ENCODE results near the gene TMEM37.

Gene TMEM37

DNA sequence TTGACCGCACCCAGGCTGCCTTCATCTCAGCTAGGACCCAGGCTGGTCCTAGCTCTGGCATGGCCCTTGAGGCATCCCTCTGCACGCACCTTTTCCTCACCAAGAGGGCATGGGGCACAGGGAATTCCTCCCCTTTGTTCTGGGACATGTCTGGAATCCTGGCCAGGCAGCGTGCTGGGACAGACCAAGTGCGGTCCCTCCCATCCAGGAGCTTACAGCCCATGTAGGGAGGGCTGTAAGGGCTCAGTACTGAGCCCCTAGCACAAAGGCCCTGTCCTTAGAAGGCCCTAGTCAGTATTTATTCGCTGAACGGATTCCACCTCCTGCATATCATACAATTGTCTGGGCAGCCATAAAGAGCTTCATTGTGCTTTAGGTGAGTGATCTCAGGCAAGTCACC, 3.0 kb downstream of the TMEM37 start:
- H3K4me3 ChIP-seq (ENCODE audit: low read depth, low read length): no peak overlapping the region
- TF ChIP-seq, protein P1, sequence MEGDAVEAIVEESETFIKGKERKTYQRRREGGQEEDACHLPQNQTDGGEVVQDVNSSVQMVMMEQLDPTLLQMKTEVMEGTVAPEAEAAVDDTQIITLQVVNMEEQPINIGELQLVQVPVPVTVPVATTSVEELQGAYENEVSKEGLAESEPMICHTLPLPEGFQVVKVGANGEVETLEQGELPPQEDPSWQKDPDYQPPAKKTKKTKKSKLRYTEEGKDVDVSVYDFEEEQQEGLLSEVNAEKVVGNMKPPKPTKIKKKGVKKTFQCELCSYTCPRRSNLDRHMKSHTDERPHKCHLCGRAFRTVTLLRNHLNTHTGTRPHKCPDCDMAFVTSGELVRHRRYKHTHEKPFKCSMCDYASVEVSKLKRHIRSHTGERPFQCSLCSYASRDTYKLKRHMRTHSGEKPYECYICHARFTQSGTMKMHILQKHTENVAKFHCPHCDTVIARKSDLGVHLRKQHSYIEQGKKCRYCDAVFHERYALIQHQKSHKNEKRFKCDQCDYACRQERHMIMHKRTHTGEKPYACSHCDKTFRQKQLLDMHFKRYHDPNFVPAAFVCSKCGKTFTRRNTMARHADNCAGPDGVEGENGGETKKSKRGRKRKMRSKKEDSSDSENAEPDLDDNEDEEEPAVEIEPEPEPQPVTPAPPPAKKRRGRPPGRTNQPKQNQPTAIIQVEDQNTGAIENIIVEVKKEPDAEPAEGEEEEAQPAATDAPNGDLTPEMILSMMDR (IDR thresholded peaks at IDR 0.05; ENCODE audit: low read depth, low read length): no peak

DNA sequence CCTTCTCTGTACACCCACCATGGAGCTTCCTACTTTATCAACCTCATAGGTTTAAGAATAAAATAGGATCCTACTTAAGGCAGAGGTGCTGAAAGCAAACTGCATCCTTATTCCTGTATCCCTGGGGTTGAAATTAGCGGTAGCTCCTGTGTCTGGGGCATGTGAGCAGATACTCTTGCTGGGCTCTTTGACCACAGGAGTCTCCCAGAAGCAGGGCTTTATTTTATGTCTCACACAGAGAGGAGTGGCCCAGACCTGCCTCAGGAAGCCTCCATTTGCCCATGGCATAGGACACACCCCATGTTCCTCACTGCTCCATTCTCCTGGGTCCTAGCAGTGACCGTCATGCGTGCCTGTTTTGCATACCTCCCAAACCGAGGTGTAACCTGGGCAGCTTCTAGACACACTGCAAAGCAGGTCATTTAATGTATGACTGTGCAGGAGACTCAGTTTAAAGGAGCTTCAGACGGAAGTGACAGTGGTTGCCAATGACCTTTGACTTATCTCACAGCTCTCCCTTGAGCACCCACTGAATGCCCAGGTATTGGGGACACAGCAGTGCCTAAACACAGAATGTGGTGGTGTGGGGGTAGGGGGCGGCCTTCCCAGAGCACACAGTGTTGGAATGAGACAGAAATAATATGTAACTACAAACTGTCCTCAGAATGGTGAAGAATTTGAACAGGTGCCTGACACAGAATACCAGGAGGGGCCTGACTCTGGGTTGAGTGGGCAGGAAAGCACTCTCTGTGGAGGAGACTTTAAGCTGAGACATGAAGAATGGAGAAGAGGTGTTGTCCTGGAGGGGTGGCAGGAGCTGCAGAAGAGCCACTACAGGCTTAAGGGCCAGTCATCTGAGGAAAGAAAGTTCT, 3.7 kb downstream of the TMEM37 start:
- TF ChIP-seq, protein P1 (IDR thresholded peaks at IDR 0.05; ENCODE audit: low read depth, low read length): no peak
- no peak overlapping the region for H3K4me3 ChIP-seq (ENCODE audit: low read depth, low read length)

DNA sequence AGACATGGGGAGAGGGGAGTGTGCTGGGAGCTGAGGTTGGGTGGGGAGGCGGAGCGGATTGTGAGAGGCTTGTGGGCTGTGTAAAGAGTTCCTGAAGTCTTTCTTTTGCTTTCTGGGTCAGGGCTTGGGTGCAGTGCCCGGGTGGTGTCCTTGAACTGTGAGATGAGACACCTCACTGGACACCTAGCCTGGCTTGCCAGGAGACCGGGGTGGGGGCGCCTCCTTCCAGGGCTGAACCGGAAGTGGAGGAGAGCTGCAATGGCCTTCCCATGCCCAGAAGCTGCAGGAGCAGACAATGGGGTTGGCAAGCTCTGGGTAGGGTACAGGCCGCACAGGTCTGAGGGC, 4.3 kb downstream of the TMEM37 start:
- no peak overlapping the region for H3K4me3 ChIP-seq (ENCODE audit: low read depth, low read length)

DNA sequence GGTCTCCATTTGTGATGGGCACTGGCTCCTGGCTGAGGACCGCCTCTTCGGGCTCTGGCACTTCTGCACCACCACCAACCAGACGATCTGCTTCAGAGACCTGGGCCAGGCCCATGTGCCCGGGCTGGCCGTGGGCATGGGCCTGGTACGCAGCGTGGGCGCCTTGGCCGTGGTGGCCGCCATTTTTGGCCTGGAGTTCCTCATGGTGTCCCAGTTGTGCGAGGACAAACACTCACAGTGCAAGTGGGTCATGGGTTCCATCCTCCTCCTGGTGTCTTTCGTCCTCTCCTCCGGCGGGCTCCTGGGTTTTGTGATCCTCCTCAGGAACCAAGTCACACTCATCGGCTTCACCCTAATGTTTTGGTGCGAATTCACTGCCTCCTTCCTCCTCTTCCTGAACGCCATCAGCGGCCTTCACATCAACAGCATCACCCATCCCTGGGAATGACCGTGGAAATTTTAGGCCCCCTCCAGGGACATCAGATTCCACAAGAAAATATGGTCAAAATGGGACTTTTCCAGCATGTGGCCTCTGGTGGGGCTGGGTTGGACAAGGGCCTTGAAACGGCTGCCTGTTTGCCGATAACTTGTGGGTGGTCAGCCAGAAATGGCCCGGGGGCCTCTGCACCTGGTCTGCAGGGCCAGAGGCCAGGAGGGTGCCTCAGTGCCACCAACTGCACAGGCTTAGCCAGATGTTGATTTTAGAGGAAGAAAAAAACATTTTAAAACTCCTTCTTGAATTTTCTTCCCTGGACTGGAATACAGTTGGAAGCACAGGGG, 5.5 kb downstream of the TMEM37 start:
- TF ChIP-seq, protein P1 (IDR thresholded peaks at IDR 0.05; ENCODE audit: low read depth, low read length): no peak
- no peak overlapping the region for H3K4me3 ChIP-seq (ENCODE audit: low read depth, low read length)

More for the DNA sequence above, 4.3 kb downstream of the TMEM37 start:
- TF ChIP-seq, protein P1 (IDR thresholded peaks at IDR 0.05; ENCODE audit: low read depth, low read length): no peak

DNA sequence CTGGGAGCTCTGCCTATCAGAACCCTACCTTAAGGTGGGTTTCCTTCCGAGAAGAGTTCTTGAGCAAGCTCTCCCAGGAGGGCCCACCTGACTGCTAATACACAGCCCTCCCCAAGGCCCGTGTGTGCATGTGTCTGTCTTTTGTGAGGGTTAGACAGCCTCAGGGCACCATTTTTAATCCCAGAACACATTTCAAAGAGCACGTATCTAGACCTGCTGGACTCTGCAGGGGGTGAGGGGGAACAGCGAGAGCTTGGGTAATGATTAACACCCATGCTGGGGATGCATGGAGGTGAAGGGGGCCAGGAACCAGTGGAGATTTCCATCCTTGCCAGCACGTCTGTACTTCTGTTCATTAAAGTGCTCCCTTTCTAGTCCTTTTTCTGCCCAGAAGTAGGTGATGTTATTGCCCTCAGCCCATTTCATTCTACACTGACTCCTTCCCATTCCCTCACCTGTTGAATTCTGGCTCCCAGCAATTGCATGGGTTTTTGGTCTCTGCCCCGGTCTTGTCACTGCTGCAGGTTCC, 6.5 kb downstream of the TMEM37 start:
- no peak overlapping the region for H3K4me3 ChIP-seq (ENCODE audit: low read depth, low read length)
- TF ChIP-seq, protein P1 (IDR thresholded peaks at IDR 0.05; ENCODE audit: low read depth, low read length): no peak

DNA sequence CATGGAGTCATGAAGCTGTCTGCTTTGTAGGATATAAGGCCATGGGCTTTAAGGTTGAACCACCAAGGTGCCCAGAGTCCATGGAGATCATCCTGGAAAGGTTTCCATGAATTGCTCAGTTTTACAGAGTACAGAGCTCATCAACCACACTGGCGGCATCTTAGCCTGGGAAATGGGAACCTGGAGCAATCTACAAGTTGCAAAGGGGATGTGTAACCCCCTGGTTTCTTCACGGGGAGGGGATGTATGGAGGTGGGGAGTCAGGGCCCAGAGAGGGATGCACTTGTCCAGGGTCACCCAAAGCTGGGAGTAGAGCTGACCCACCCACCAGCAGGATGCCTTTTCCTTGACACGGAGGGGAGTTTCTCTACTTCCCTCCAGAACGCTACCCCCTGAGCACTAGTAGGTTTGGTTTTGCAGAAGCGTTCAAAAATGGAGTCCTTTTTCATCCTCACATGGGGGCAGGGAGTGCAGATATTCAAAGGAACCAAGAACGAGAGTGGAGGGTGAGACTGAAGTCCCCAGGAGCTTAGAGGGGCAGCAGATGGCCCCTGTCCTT, 7.2 kb downstream of the TMEM37 start:
- TF ChIP-seq, protein P1 (IDR thresholded peaks at IDR 0.05; ENCODE audit: low read depth, low read length): no peak
- H3K4me3 ChIP-seq (ENCODE audit: low read depth, low read length): no peak overlapping the region

Data from WI38 (cell line).